ENCODE measurements around the gene LRRC7.

- TF ChIP-seq CTCF (IDR thresholded peaks at IDR 0.05) (no peak), POLR2A (IDR thresholded peaks at IDR 0.05) (no peak)
Observed at GRCh38 chr1:69921486-69921885, 353.8 kb downstream of the LRRC7 start.
